HEK293T (cell line): ENCODE results near the gene RAPSN.

Source experiments
- CTCF ChIA-PET: fragments of 350-600 bp; formaldehyde crosslinking; extraction: SDS; loops from one replicate; lab custom pipeline; 2021; ENCODE audit warnings: antibody characterized with exemption, inconsistent platforms; lab: Yijun Ruan, JAX
- POLR2A ChIA-PET: fragments of 350-600 bp; formaldehyde crosslinking; extraction: SDS; loops from one replicate; lab custom pipeline; 2020; ENCODE audit warnings: antibody characterized with exemption, inconsistent platforms; lab: Yijun Ruan, JAX
- DNase-seq: peaks from one replicate; pipeline ENCODE4 v3.0.0; 2012; ENCODE audit warnings: mixed read lengths; ENCODE audit errors: extremely low spot score
- ARNT ChIP-seq: fragments of 450-650 bp; IDR thresholded peaks from 2 replicates; pipeline ENCODE4 v1.6.1; 2017; ENCODE audit warnings: mild to moderate bottlenecking
- BHLHE40 ChIP-seq: fragments of 450-650 bp; IDR thresholded peaks from 2 replicates; pipeline ENCODE4 v1.6.1; 2016; ENCODE audit warnings: mild to moderate bottlenecking, moderate library complexity, borderline replicate concordance
- CTBP1 ChIP-seq: fragments of 450-650 bp; IDR thresholded peaks from 2 replicates; pipeline ENCODE4 v1.6.1; 2016; ENCODE audit warnings: borderline replicate concordance
- ELF4 ChIP-seq: fragments of 450-650 bp; IDR thresholded peaks from 2 replicates; pipeline ENCODE4 v1.6.1; 2017; ENCODE audit warnings: antibody characterized with exemption
- FOXA1 ChIP-seq: fragments of 450-650 bp; IDR thresholded peaks from 2 replicates; pipeline ENCODE4 v1.6.1; 2016; ENCODE audit warnings: mild to moderate bottlenecking
- FOXK2 ChIP-seq: fragments of 450-650 bp; IDR thresholded peaks from 2 replicates; pipeline ENCODE4 v1.6.1; 2016; ENCODE audit warnings: mild to moderate bottlenecking
- FOXM1 ChIP-seq: fragments of 450-650 bp; IDR thresholded peaks from 2 replicates; pipeline ENCODE4 v1.6.1; 2017; ENCODE audit warnings: mild to moderate bottlenecking, borderline replicate concordance
- HDGF ChIP-seq: fragments of 450-650 bp; IDR thresholded peaks from 2 replicates; pipeline ENCODE4 v1.6.1; 2017; ENCODE audit warnings: antibody characterized with exemption, borderline replicate concordance
- L3MBTL2 ChIP-seq: fragments of 450-650 bp; conservative IDR thresholded peaks from 2 replicates; pipeline ENCODE4 v1.6.1; 2016; ENCODE audit warnings: mild to moderate bottlenecking
- LEF1 ChIP-seq: fragments of 450-650 bp; IDR thresholded peaks from 2 replicates; pipeline ENCODE4 v1.6.1; 2017; ENCODE audit warnings: mild to moderate bottlenecking, borderline replicate concordance
- NFRKB ChIP-seq: fragments of 450-650 bp; IDR thresholded peaks from 2 replicates; pipeline ENCODE4 v1.6.1; 2016; ENCODE audit warnings: mild to moderate bottlenecking, moderate library complexity
- PKNOX1 ChIP-seq: fragments of 450-650 bp; IDR thresholded peaks from 2 replicates; pipeline ENCODE4 v1.6.1; 2016
- SP1 ChIP-seq: fragments of 450-650 bp; IDR thresholded peaks from 2 replicates; pipeline ENCODE4 v1.6.1; 2017
- SUZ12 ChIP-seq: fragments of 450-650 bp; IDR thresholded peaks from 2 replicates; pipeline ENCODE4 v1.6.1; 2016; ENCODE audit warnings: mild to moderate bottlenecking
- TARDBP ChIP-seq: fragments of 450-650 bp; IDR thresholded peaks from 2 replicates; pipeline ENCODE4 v1.6.1; 2016
- ZNF384 ChIP-seq: fragments of 450-650 bp; IDR thresholded peaks from 2 replicates; pipeline ENCODE4 v1.6.1; 2016

The RAPSN gene

GRCh38 chr11:47438721-47439120, 10.2 kb downstream of the RAPSN start:
- ChIA-PET CTCF (interaction anchor here (0.7 kb wide), 1 partner anchor 64 kb away, joined by 3 read pairs; no protein-coding TSS in a partner anchor), POLR2A (interaction anchor here (0.6 kb wide), 1 partner anchor 611 kb away, joined by 3 read pairs; no protein-coding TSS in a partner anchor)
- TF ChIP-seq HDGF (no peak), LEF1 (no peak), CTBP1 (no peak), FOXA1 (no peak), FOXM1 (no peak), SUZ12 (no peak), ELF4 (no peak), SP1 (no peak), NFRKB (no peak), BHLHE40 (no peak), TARDBP (no peak), FOXK2 (no peak), PKNOX1 (no peak), ZNF384 (no peak), ARNT (no peak), L3MBTL2 (no peak)
- DNase-seq, result no peak

- CTCF ChIA-PET, result interaction anchor here (0.7 kb wide), 1 partner anchor 64 kb away, joined by 3 read pairs; no protein-coding TSS in a partner anchor
- POLR2A ChIA-PET, result no interaction called here
- TF ChIP-seq HDGF, result no peak
- no peak for TF ChIP-seq SUZ12
- no peak for DNase-seq
Measured at GRCh38 chr11:47437746-47438418, 11.1 kb downstream of the RAPSN start.

- ChIA-PET POLR2A (no interaction called here), CTCF (no interaction called here)
- DNase-seq, result no peak
Measured at GRCh38 chr11:47437218-47437745, 11.7 kb downstream of the RAPSN start.

GRCh38 chr11:47436726-47437125, 12.2 kb downstream of the RAPSN start:
- ChIA-PET CTCF (no interaction called here), POLR2A (no interaction called here)
- no peak for TF ChIP-seq LEF1
- no peak for TF ChIP-seq SUZ12
- no peak for TF ChIP-seq PKNOX1
- TF ChIP-seq FOXK2, result no peak
- TF ChIP-seq BHLHE40, result no peak
- no peak for TF ChIP-seq HDGF
- no peak for TF ChIP-seq TARDBP
- no peak for TF ChIP-seq CTBP1
- no peak for TF ChIP-seq NFRKB
- TF ChIP-seq SP1, result no peak
- TF ChIP-seq FOXA1, result no peak
- no peak for TF ChIP-seq ELF4
- TF ChIP-seq ZNF384, result no peak
- TF ChIP-seq L3MBTL2, result no peak
- TF ChIP-seq FOXM1, result no peak
- TF ChIP-seq ARNT, result no peak
- no peak for DNase-seq

More at GRCh38 chr11:47437218-47437745, 11.7 kb downstream of the RAPSN start:
- TF ChIP-seq SP1 (no peak), LEF1 (no peak), FOXM1 (no peak), CTBP1 (no peak), ARNT (no peak), SUZ12 (no peak), L3MBTL2 (no peak), FOXA1 (no peak), ZNF384 (no peak), PKNOX1 (no peak), BHLHE40 (no peak)

GRCh38 chr11:47435687-47436086, 13.2 kb downstream of the RAPSN start:
- POLR2A ChIA-PET, result no interaction called here
- no peak for DNase-seq
- CTCF ChIA-PET, result no interaction called here
- no peak for TF ChIP-seq BHLHE40
- TF ChIP-seq ELF4, result no peak
- no peak for TF ChIP-seq SUZ12
- TF ChIP-seq FOXM1, result no peak
- no peak for TF ChIP-seq LEF1
- no peak for TF ChIP-seq FOXK2
- TF ChIP-seq ARNT, result no peak
- no peak for TF ChIP-seq FOXA1
- no peak for TF ChIP-seq NFRKB
- TF ChIP-seq HDGF, result no peak
- TF ChIP-seq PKNOX1, result no peak
- TF ChIP-seq ZNF384, result no peak
- no peak for TF ChIP-seq CTBP1
- TF ChIP-seq SP1, result no peak
- TF ChIP-seq TARDBP, result no peak
